KMS-11 (cell line): ENCODE data around the gene COX19.

Experiments
- H2AFZ ChIP-seq: fragments of 200-600 bp; sonication (generic); 2 replicates; pipeline ENCODE4 v1.6.1; 2016; ENCODE audit warnings: antibody characterized with exemption, mixed run types, low read depth
- H3K27ac ChIP-seq: fragments of 200-600 bp; sonication (generic); 2 replicates; pipeline ENCODE4 v1.6.1; 2016; ENCODE audit warnings: mild to moderate bottlenecking, mixed run types
- H3K27me3 ChIP-seq: fragments of 200-600 bp; sonication (generic); 2 replicates; pipeline ENCODE4 v1.6.1; 2017; ENCODE audit warnings: mild to moderate bottlenecking, low read depth, mixed run types, moderate library complexity; ENCODE audit not compliant: insufficient read depth
- H3K36me3 ChIP-seq: fragments of 200-600 bp; sonication (generic); 2 replicates; pipeline ENCODE4 v1.6.1; 2017; ENCODE audit warnings: mild to moderate bottlenecking, mixed run types; ENCODE audit not compliant: insufficient read depth
- H3K4me1 ChIP-seq: fragments of 200-600 bp; sonication (generic); 2 replicates; pipeline ENCODE4 v1.6.1; 2016; ENCODE audit warnings: mild to moderate bottlenecking, low read depth, mixed run types; ENCODE audit not compliant: poor library complexity, severe bottlenecking
- H3K4me2 ChIP-seq: fragments of 200-600 bp; sonication (generic); 2 replicates; pipeline ENCODE4 v1.7.0; 2016; ENCODE audit warnings: mild to moderate bottlenecking, mixed run types
- H3K4me3 ChIP-seq: fragments of 200-600 bp; sonication (generic); IDR thresholded peaks from 2 replicates; pipeline ENCODE4 v1.6.1; 2017; ENCODE audit warnings: low read depth, low read length, mixed read lengths; ENCODE audit not compliant: insufficient read depth
- H3K79me2 ChIP-seq: fragments of 200-600 bp; sonication (generic); 2 replicates; pipeline ENCODE4 v1.6.1; 2016; ENCODE audit warnings: low read depth, mixed run types; ENCODE audit not compliant: insufficient read depth
- H3K9ac ChIP-seq: fragments of 200-600 bp; sonication (generic); 2 replicates; pipeline ENCODE4 v1.6.1; 2016; ENCODE audit warnings: mild to moderate bottlenecking, mixed run types
- H4K20me1 ChIP-seq: fragments of 200-600 bp; sonication (generic); 2 replicates; pipeline ENCODE4 v1.6.1; 2016; ENCODE audit warnings: mild to moderate bottlenecking, mixed run types; ENCODE audit not compliant: insufficient read depth
- CTCF ChIP-seq: fragments of 200-600 bp; sonication (generic); conservative IDR thresholded peaks from 2 replicates; pipeline ENCODE4 v1.6.1; 2017; ENCODE audit warnings: low read depth, mild to moderate bottlenecking, antibody characterized with exemption, low read length, moderate library complexity, mixed read lengths

The COX19 gene

GRCh38 chr7:985127-985416, 9.7 kb upstream of the COX19 start:
- no peak overlapping the region for H3K9ac ChIP-seq
- no peaks in the 10 kb centered on the region for H3K4me1 ChIP-seq
- TF ChIP-seq CTCF, result no peak
- H3K27me3 ChIP-seq, result peaks cover 55% of the 10 kb centered on the region
- no peak overlapping the region for H3K27ac ChIP-seq
- no peak overlapping the region for H3K4me2 ChIP-seq
- H2AFZ ChIP-seq, result no peak overlapping the region
- H3K4me3 ChIP-seq, result no peak overlapping the region
- H4K20me1 ChIP-seq, result no peaks in the 10 kb centered on the region
- H3K36me3 ChIP-seq, result no peaks in the 10 kb centered on the region
- H3K79me2 ChIP-seq, result no peaks in the 10 kb centered on the region

- H3K4me1 ChIP-seq, result no peaks in the 10 kb centered on the region
- no peak overlapping the region for H3K4me2 ChIP-seq
- no peak for TF ChIP-seq CTCF
- no peaks in the 10 kb centered on the region for H3K36me3 ChIP-seq
- H3K27ac ChIP-seq, result no peak overlapping the region
- no peak overlapping the region for H2AFZ ChIP-seq
- no peak overlapping the region for H3K4me3 ChIP-seq
- no peaks in the 10 kb centered on the region for H4K20me1 ChIP-seq
- H3K27me3 ChIP-seq, result peaks cover 55% of the 10 kb centered on the region
- H3K79me2 ChIP-seq, result no peaks in the 10 kb centered on the region
- no peak overlapping the region for H3K9ac ChIP-seq
Observed at GRCh38 chr7:984361-985126, 9.2 kb upstream of the COX19 start.

- Histone ChIP-seq H3K9ac (no peak overlapping the region), H3K36me3 (no peaks in the 10 kb centered on the region), H3K79me2 (no peaks in the 10 kb centered on the region), H4K20me1 (no peaks in the 10 kb centered on the region), H3K4me3 (no peak overlapping the region), H3K27ac (no peak overlapping the region), H3K4me2 (no peak overlapping the region), H3K4me1 (no peaks in the 10 kb centered on the region), H3K27me3 (peaks cover 53% of the 10 kb centered on the region), H2AFZ (no peak overlapping the region)
- TF ChIP-seq CTCF, result no peak
Observed at GRCh38 chr7:983616-984071, 8.3 kb upstream of the COX19 start.

- Histone ChIP-seq H4K20me1 (no peaks in the 10 kb centered on the region), H3K9ac (no peak within 1 kb of the TSS), H2AFZ (no peak within 1 kb of the TSS), H3K79me2 (no peaks in the 10 kb centered on the region), H3K4me2 (no peak within 1 kb of the TSS), H3K27me3 (peaks cover 53% of the 10 kb centered on the region), H3K27ac (no peak within 1 kb of the TSS), H3K4me1 (no peaks in the 10 kb centered on the region), H3K36me3 (no peaks in the 10 kb centered on the region), H3K4me3 (no peak within 1 kb of the TSS)
- no peak for TF ChIP-seq CTCF
Observed at GRCh38 chr7:983004-983615, 7.8 kb upstream of the COX19 start, which contains the start of gene CYP2W1. CYP2W1 (plus strand) TSS chr7:983181; CDS start chr7:983212, 31 bp downstream.
